Measurements from ENCODE around the gene RIN2. TPM values are rescaled to one million over a fixed set of nuclear protein-coding genes. Genes with fewer than 3 reads are reported as not detected.
A peak's percentile ranks its signal among the peaks of the same experiment; 100 is the strongest.

Gene RIN2
- total RNA-seq, 1 experiment from 2014 or later: 46.2 TPM

GRCh38 chr20:19806806-19807190, 48.7 kb downstream of the RIN2 start:
- TF ChIP-seq EZH2 (IDR thresholded peaks at IDR 0.05; ENCODE audit: low read depth): no peak
- no peak for TF ChIP-seq CTCF (conservative IDR thresholded peaks at IDR 0.05)
- H3K9me2 ChIP-seq (ENCODE audit: insufficient read depth): no peaks in the 10 kb centered on the region
- no peak overlapping the region for H3K4me2 ChIP-seq
- no peaks in the 10 kb centered on the region for H3K79me2 ChIP-seq (ENCODE audit: low read depth)
- H3K9me3 ChIP-seq (ENCODE audit: insufficient read depth, low read depth): no peaks in the 10 kb centered on the region
- ChIA-PET CTCF (interaction anchor here (0.8 kb wide), 1 partner anchor 93 kb away, joined by 12 read pairs; no protein-coding TSS in a partner anchor), POLR2A (ENCODE audit: unreplicated experiment) (interaction anchor here (0.9 kb wide), 1 partner anchor 186 kb away, joined by 3 read pairs; no protein-coding TSS in a partner anchor)
- no peaks in the 10 kb centered on the region for H3K36me3 ChIP-seq (ENCODE audit: low read depth)
- H3K27ac ChIP-seq: no peak overlapping the region
- DNase-seq: no peak
- H3K4me3 ChIP-seq: no peak overlapping the region
- H2AFZ ChIP-seq: no peak overlapping the region
- no peaks in the 10 kb centered on the region for H3K27me3 ChIP-seq (ENCODE audit: insufficient read depth, low read depth)
- intact Hi-C loops (cut with micrococcal nuclease; ENCODE audit: unreplicated experiment): no loop called here
- no TSS peak for BruUV-seq (replicated peaks)
- peaks cover 17% of the 10 kb centered on the region; the same call in 1 of the 2 replicates for H3F3A ChIP-seq (ENCODE audit: insufficient read depth, low read depth)
- no peaks in the 10 kb centered on the region for H4K20me1 ChIP-seq (ENCODE audit: insufficient read depth)
- peaks cover 17% of the 10 kb centered on the region for H3K4me1 ChIP-seq (replicated peaks; ENCODE audit: insufficient read depth)

- H3K27ac ChIP-seq: no peak overlapping the region
- H3K4me2 ChIP-seq: no peak overlapping the region
- H3K79me2 ChIP-seq (ENCODE audit: low read depth): no peaks in the 10 kb centered on the region
- H3K9me2 ChIP-seq (ENCODE audit: insufficient read depth): no peaks in the 10 kb centered on the region
- intact Hi-C loops (cut with micrococcal nuclease; ENCODE audit: unreplicated experiment): no loop called here
- no peak overlapping the region for H2AFZ ChIP-seq
- ChIA-PET CTCF (interaction anchor here (0.8 kb wide), 1 partner anchor 93 kb away, joined by 12 read pairs; no protein-coding TSS in a partner anchor), POLR2A (ENCODE audit: unreplicated experiment) (interaction anchor here (0.6 to 0.9 kb wide), 2 partner anchors 104 to 185 kb away, joined by 3 read pairs; no protein-coding TSS in a partner anchor)
- peaks cover 12% of the 10 kb centered on the region; the same call in 1 of the 2 replicates for H3F3A ChIP-seq (ENCODE audit: insufficient read depth, low read depth)
- no peaks in the 10 kb centered on the region for H3K36me3 ChIP-seq (ENCODE audit: low read depth)
- DNase-seq: peak in 1 of 2 experiments; percentile 38
- H3K4me3 ChIP-seq: no peak overlapping the region
- no peaks in the 10 kb centered on the region for H4K20me1 ChIP-seq (ENCODE audit: insufficient read depth)
- peaks cover 13% of the 10 kb centered on the region for H3K4me1 ChIP-seq (replicated peaks; ENCODE audit: insufficient read depth)
- BruUV-seq (replicated peaks): no TSS peak
- H3K9me3 ChIP-seq (ENCODE audit: insufficient read depth, low read depth): no peaks in the 10 kb centered on the region
- TF ChIP-seq CTCF (conservative IDR thresholded peaks at IDR 0.05): no peak
- no peak for TF ChIP-seq EZH2 (IDR thresholded peaks at IDR 0.05; ENCODE audit: low read depth)
- H3K27me3 ChIP-seq (ENCODE audit: insufficient read depth, low read depth): no peaks in the 10 kb centered on the region
Measured at GRCh38 chr20:19807191-19807945, 49.3 kb downstream of the RIN2 start.
